Non-pigmented ciliary epithelial cell (primary cell): Measurements from ENCODE around the gene IGLL5.

Source experiments
- DNase-seq: peaks from one replicate; pipeline ENCODE4 v3.0.0-alpha.2; 2010; ENCODE audit warnings: low read depth

The IGLL5 gene

DNA sequence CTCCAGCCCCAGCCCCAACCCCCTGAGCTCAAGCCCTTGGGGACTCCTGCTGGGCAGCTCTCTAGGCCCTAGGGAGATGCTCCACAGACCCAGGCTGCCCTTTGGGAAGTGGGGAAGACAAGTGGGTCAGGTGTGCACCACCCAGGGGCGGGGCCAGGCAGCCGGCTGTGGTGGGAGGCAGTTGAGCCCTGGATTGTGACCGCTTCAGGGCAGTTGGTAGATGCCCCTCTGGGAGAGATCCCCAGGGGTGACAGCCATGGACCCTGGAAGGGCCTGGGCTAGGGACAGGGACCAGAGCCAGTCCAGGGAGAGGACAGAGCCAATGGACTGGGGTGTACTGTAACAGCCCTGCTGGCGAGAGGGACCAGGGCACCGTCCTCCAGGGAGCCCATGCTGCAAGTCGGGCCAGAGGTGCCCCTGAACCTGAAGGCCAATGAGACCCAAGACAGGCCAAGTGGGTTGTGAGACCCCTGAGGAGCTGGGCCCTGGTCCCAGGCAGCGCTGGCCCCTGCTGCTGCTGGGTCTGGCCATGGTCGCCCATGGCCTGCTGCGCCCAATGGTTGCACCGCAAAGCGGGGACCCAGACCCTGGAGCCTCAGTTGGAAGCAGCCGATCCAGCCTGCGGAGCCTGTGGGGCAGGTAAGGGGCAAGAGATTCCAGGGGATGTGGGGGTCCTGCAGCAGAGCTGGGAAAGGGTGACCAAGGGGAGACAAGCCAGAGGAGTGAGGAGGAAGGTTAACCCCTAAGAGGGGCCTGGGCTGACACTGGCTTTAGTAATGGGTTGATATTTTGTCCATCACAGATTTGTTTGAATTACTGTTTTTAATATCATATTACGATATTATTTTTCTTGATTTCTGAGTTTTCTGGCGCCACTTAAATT is at the start of gene IGLL5:
Gene IGLL5, plus strand, starts transcription at position 196 of the 883 bp plus-strand sequence. Its CDS starts 238 bp downstream, at position 434.
- no peak for DNase-seq

DNA sequence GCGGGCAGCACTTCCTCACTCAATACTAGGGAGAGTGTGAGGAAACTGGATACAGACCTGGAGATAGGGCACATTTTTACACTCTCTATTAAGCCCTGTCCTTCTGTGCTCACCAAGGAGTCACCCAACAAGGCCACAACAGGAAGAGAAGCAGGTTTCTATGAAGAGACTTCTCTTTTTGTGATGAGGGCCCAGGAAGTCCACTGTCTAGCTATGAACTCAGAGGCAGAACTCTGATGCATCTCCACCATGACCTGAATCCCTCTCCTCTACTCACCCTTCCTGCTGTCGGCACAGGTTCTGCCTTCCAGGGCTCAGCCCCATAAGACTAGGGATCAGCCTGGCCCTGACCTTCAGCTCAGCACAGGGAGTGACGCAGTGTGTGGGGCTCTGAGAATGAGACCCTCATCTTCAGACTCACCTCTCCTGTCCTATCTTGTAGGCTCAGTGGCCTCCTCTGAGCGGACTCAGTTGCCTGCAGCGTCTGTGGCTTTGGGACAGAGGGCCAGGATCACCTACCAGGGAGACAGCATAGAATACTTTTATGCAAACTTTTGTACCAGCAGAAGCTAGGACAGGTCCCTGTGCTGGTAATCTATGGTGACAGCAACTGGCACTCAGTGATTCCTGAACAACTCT is 49.3 kb upstream of the IGLL5 start:
- DNase-seq: no peak

DNA sequence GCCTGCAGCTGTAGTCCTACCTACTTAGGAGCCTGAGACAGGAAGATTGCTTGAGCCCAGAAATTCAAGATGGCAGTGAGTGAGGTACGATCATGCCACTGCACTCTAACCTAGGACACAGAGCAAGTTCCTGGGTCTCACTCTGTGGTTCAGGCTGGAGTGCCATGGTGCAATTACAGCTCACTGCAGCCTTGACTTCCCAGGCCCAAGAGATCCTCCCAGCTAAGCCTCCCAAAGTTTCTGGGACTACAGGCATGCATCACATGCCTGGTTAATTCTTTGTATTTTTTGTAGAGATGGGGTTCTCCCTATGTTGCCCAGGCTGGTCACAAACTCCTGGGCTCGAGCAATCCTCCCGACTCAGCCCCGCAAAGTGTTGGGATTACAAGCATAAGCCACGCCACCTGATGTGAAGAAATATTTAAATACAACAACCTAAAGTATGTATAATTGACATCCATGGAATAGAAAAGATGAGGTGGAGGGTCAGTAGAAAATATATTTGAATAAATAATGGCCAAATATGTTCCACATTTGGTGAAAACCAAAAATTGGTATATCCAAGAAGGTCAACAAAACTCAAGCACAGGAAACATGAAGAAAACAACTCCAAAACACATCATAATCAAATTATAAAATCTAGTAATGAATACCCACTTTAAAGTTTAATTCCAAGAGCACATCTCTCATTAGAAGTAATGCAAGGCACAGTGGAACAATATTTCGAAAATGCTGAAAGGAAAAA is 47.9 kb upstream of the IGLL5 start:
- DNase-seq: no peak

DNA sequence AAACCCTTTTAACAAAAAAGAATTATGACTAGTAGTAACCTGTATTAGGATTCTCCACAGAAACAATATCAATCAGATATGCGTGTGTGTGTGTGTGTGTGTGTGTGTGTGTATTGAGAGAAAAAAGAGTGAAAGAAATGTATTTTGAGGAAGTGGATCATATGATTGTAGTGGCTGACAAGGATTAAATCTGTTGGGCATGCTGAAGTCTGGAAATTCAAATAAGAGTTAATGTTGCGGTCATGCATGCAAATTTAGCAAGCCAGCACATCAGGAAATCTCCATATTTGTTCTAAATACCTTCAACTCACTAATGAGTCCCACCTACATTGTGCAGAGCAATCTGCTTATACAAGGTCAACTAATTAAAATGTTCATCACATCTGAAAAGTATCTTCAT is 46.8 kb upstream of the IGLL5 start:
- DNase-seq: no peak

DNA sequence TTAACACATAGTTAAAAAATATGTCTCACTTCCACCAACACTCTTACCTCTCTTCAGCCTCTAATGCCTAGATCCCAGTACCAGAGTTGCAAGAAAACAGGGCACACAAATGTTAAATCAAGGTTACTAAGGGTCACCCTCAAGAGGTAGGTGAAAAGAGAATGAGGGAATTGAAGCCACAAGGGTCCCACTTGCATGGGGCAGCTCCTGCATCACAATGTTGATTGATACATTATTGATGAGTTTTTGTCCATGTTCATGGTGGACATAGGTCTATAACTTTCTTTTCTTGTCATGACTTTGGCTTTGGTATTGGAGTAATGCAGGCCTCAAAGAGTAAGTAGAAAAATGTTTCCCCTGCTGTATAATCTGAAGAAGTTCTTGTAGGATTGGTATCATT is 46.0 kb upstream of the IGLL5 start:
- DNase-seq: no peak

DNA sequence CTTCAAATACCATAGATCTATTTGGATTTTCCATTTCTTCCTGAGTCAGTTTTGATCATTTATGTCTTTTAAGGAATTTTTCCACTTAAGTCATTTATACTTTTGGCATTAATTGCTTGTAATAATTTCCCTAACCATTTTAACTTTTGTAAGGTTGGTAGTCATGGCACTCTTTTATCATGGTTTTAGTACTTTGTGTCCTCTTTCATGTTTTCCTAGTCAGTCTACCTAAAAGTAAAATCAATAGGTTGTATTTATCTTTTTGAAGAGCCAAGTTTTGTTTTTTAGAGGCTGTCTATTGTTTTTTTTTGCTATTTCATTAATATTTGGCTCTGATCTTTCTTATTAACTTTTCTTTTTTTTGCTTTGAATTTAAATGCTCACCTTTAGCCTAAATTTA is 45.5 kb upstream of the IGLL5 start:
- no peak for DNase-seq

DNA sequence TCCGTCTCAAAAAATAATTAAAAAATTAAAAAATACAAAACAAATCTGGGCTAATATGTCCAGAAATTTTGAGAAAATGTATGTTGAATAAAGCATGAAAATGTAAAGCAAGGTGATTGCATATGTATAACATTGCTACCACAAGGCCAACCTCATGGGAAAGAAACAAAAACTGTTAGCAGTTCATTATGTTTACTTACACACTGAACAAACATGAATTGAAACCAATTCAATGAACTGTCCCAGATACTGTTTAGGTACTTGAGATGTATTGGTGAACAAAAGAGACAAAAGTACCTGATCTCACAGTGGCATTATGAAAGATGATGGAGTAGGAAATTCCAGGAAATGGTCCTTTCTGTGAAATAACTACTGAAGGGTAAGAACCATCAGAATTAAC is 43.8 kb upstream of the IGLL5 start:
- no peak for DNase-seq

DNA sequence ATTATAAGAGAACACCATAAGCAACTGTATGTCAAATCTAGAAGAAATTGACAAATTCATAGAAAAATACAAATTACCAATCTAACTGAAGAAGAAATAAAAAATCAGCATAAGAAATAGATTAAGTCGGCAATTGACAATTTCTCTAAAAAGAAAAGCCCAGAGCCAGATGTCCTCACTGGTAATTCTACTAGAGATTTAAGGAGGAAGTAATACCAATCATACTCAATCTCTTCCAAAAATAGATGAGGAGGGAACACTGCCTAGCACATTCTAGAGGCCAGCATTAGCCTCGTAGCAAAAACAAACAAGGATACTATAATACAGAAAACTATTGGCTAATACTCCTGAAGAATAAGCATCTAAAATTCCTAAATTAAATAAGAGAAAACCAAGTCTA is 40.4 kb upstream of the IGLL5 start:
- DNase-seq: no peak

DNA sequence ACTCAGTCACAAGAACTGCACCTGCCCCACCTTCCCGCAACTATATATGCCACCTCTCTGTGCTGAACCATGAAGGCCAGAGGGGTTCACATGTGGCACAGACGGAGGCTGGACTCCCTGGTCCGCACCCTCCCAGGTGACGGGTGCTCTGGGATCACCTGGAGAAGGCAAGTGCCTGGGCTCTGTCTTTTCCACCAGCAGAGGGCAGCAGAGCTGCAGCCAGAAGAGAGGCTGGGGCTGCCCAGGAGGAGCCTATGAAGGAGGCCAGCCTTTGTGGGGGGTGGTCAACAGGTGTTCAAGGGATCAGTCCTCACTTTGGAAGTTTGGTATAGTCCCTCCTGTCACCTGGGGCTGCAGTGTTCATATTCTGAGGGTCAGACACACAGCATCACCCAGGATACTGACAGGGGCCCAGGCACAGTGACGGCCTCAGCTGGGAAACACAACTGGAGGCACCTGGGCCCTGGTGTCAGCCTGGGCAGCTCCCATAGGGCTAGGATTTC is 39.2 kb upstream of the IGLL5 start:
- DNase-seq: peak; percentile 1

DNA sequence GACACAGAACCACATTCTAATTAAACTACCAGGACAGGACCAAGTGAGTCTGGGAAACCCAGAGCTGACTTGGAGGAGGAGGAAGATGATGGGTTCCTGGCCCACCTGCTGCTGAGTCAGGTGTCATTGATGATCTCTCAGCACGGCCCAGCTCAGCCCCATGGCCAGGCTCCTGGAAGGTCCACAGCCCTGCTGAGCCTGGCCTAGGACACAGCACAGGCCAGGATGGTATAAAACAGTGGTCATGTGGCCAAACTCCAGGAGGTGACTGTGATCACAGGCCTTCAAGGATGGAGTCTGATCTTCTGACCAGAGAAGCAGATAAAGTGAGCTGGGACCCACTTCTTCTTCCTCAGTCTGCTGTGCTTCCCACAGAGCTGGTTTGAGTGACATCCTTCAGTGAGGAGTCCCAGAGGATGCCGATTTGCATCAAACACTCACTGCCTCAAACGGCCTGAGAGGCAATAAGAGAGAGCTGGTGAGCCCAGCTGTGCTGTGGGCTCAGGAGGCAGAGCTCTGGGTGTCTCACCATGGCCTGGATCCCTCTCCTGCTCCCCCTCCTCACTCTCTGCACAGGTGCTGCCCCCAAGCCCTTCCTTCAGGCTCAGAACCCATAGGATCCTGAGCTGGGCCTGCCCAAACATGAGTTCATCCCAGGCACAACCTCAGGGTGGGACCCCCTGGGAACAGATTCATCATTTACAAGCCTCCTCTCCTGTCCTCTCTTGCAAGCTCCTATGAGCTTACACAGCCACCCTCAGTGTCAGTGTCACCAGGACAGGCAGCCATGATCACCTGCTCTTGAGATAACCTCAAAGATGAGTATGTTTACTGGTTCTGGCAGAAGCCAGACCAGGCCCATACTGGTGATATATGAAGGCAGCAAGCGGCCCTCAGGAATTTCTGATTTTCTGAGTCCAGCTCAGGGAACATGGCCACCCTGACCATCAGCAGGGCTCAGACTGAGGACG is 37.7 kb upstream of the IGLL5 start:
- no peak for DNase-seq

DNA sequence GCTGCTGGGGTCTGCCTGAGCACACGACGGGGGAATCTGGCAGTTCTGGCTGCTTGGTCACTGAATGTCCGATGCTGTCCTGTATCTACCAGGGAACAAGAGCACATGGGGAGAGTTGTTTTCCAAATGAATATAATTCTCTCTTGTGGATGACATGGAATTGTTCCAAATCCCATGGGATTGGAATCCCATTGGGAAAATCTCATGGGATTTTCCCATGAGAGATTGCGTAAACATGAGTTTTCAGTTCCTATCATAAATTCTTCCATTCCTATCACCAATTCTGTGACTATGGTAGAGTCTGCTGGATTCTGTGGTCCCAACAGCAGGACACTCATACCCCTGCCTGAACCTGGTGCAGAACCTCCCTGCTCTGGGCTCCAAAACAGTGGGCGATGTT is 35.6 kb upstream of the IGLL5 start:
- no peak for DNase-seq

DNA sequence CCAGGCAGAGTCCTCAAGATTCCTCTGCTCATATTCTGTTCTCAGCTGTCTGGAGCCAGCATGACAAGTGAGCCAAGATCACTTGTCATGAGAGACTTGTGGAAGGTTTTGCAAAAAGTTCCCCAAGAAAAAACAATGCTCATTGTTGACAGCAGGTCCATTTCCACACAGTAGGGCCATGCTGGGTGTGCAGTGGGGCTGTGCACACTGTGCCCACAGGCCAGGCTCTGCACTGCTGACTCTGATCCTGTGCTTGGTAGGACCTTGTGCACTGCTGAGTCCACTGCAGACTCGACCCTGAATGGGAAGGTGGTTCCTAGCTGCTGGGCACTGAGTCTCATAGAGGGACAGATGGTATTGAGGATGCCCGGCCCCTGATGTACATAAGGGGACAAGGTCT is 33.9 kb upstream of the IGLL5 start:
- no peak for DNase-seq

DNA sequence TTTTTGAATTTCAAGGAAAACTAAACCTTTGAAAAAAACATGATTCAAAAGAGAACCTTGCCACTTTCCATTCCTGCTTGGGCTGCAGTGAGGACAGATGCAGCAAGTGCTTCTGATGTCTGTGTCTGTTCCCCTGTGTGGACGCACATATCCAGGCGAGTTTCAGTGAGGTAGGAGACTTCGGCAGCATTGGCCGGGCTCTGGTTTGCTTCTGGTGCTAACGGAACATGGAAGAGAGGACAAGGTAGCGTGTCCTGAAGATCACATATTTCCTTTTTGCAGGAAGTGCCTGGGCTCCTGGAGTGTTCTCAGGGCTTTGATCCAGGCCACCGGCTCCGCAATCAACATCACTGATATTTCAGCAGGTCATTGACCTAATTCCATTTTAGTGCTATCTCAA is 33.1 kb upstream of the IGLL5 start:
- DNase-seq: no peak

DNA sequence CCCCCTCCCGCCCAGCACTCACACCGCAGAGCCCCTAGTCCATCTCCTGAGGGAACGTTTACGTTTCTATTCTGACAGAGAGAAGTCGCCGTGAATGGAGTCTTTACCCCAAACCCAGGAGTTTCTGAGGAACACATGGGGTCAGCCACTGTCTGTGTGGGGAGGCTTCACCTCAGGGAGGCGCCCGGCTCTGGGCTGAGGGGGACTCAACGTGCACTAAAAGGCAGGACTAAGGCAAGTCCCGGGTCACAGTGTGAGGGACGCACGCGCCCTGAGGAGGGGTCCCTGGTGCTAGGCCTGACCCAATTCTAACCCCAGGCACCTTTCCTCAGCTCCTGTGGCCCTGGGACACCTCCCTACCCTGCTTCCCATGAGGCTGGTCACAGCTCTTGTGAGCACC is 32.5 kb upstream of the IGLL5 start:
- DNase-seq: no peak

DNA sequence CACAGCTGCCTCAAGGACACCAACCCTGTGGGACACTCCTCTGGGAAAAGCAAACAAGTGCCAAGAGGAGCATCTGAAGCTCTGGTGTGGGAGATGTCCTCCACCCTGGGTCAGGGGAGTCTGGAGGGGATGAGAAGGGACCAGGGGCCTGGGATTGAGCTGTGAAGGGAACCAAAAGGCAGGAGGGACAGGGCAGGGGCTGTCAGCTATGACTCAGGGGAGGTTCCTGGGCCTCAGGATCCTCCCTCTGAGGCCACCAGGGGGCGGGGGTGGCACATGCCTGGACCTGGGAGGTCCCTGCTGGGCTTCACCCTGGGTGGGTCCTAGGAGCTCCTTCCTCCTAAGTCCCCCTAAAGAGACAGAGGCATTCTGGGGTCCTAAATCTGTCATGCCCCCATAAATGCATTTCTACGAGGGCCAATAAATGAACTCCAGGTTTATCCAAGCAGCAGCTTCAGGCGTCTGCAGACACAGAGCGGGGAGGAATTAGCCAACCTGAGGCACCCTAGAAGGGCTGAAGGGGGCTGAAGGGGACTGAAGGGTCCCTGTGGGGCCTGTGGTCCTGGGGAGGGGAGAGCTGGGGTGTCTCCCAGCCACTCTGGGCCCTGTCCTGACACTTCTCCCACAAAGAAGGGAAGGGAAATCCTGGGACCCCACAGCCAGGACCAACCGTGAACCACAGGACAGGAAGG is 31.9 kb upstream of the IGLL5 start:
- no peak for DNase-seq

DNA sequence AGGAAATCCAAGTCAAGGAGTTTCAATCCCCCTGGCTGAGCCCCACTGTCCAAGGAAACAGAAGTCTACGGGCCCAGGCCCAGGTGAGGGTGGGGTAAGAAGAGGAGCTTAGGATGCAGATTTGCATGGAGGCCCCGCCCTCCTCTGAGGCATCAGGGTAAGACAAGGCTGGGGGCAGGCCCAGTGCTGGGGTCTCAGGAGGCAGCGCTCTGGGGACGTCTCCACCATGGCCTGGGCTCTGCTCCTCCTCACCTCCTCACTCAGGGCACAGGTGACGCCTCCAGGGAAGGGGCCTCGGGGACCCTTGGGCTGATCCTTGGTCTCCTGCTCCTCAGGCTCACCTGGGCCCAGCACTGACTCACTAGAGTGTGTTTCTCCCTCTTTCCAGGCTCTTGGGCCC is 31.3 kb upstream of the IGLL5 start:
- DNase-seq: no peak

DNA sequence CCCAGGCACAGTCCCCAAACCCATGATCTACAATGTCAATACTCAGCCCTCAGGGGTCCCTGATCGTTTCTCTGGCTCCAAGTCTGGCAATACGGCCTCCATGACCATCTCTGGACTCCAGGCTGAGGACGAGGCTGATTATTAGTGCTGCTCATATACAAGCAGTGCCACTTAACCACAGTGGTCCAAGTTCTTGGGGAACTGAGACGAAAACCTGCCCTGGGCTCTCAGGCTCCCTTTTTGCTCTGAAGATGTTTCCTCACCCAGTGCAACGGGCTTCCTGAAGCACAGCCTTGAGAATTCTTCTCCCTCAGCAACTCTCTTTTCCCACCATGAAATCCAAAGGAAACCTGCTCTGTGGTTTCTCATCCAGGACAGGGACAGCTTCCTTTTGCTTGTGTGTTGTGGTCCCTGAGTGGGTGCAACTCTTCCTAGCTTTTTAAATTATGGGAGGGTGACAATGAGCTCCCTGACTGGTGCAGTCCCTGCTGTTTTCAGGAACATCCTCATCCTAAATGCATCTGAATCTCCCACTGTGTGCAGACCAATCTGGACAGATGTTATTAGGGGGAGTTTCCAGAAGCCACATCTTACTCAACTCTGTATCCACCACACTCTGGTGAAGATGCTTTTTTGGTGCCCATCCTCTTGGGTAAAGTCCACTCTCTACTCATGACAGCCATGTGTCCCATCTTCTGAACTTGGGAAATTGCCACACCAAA is 30.6 kb upstream of the IGLL5 start:
- no peak for DNase-seq

DNA sequence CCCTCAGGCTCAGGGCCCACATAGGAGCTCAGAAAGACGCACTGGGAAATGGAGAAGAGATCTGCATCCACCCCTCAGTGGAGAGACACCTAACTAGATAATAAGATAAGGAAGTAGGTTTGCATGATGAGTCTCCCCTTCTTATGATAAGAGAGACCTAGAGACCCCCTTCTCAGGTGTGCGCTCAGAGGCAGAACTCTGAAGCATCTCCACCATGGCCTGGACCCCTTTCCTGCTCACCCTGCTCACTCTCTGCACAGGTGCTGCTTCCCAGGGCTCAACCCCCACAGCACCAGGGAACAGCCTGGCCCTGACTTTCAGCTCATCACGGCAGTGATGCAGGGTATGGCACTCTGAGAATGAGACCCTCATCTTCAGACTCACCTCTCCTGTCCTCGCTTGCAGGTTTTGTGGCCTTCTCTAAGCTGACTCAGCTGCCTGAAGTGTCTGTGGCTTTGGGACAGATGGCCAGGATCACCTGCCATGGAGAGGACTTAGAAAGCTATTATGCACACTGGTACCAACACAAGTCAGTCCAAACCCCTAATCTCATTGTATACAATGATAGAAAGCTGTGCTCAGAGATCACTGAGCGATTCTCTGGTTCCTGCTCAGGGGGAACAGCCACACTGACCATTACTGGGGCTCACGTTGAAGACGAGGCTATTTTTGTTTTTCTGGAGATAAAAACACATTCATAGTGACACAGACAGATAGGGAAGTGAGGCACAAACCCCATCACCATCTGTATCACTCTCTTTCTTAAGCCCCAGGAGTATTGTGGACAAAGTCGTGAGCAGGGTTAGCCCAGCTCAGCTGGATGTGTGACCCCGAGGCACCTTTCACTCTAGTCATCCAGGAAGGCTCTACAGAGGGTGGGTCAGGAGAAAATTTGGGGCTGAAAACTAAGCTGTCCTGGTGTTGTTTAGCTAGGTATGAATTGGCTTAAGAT is 29.7 kb upstream of the IGLL5 start:
- DNase-seq: no peak

DNA sequence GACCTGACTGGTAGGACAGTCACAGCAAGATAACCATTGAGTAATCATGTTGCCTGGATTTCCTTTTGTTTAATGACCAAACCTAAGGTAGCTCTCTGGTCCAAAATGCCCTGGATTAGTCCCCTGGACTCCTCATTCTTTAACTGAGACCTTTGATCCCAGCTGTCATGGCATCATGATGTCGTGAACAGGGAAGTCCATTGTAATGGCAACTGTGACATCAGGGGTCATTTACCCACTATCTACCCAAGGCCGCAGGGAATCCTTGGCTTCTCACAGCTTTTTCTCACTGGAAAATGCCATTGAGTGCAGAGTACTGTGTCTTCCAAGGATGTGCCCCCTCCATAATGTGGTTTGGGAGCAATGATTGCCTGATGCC is 29.1 kb upstream of the IGLL5 start:
- DNase-seq: no peak
